ENCODE measurements around the gene VCPKMT. TPM values are rescaled to one million over a fixed set of nuclear protein-coding genes. Genes with fewer than 3 reads are reported as not detected.

The VCPKMT gene
- total and polyA plus RNA-seq, 9 of the 15 experiments (the other 6 are each of a cell fraction or from before 2014, with no cell fraction given), result 2.7 to 7.8 (median 6.3) TPM

DNA sequence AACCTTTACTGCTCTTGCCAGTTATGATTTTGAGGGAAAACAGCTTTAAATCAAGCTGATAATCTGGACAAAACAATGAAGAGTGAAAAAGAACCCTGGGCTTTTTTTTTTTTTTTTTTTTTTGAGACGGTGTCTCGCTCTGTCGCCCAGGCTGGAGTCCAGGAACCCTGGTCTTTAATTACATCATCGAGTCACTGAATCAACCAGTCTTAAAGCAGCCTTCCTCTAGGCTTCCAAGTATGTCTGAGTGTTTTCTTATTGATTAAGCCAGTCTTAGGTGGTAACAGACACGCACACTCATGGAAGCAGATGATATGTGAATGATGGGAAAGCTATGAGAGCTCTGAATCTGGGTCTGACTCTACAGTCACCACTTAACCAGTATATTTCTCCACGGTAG, 5.9 kb upstream of the VCPKMT start:
- FAIRE-seq (no peak), ATAC-seq (no peak), DNase-seq (ENCODE audit: extremely low read depth in 1 of 4, low spot score in 3 of 4) (no peak)
- ChIA-PET CTCF (ENCODE audit: low intra/inter-chr PET ratio) (no interaction called here), POLR2A (no interaction called here)
- Histone ChIP-seq H3K27me3 (ENCODE audit: control insufficient read depth in 2 of 2, insufficient read depth in 2 of 2, low read length in 2 of 2) (no peaks in the 10 kb centered on the region), H3K9me1 (ENCODE audit: control insufficient read depth, insufficient read depth, low read length) (no peaks in the 10 kb centered on the region), H3K4me3 (no peak overlapping the region), H4K20me1 (replicated peaks; ENCODE audit: control insufficient read depth, insufficient read depth, low read length) (no peaks in the 10 kb centered on the region), H3K9ac (ENCODE audit: insufficient read depth in 1 of 2, low read depth in 2 of 2, low read length in 2 of 2) (no peak overlapping the region), H3K9me3 (replicated peaks; ENCODE audit: control insufficient read depth, insufficient read depth, low read depth, low read length) (no peaks in the 10 kb centered on the region), H3K79me2 (ENCODE audit: control insufficient read depth, insufficient read depth, low read length) (no peaks in the 10 kb centered on the region), H2AFZ (ENCODE audit: low read depth, low read length) (no peak overlapping the region), H3K36me3 (ENCODE audit: control insufficient read depth, insufficient read depth, low read length) (peaks cover 9% of the 10 kb centered on the region; the same call in 1 of the 3 replicates), H3K4me1 (replicated peaks in 1 of 2; ENCODE audit: control insufficient read depth in 2 of 2, insufficient read depth in 2 of 2, low read length in 2 of 2) (no peaks in the 10 kb centered on the region), H3K4me2 (ENCODE audit: insufficient read depth, low read length) (no peak overlapping the region), H3K27ac (ENCODE audit: extremely low read depth, low read depth, low read length) (no peak overlapping the region)
- in situ Hi-C loops (cut with MboI) (loop anchor here (10.0 to 25.0 kb wide), 2 partner anchors 485 to 653 kb away; partner anchors contain the start of gene DNAAF2), intact Hi-C loops (cut with micrococcal nuclease) (no loop called here)
- TF ChIP-seq ZNF263 (CRISPR knock-in tag; IDR thresholded peaks at IDR 0.05; ENCODE audit: borderline replicate concordance) (no peak), SP2 (IDR thresholded peaks at IDR 0.05; ENCODE audit: extremely low read depth, low read depth, low read length, poor library complexity, severe bottlenecking) (no peak), ILK (tag; IDR thresholded peaks at IDR 0.05; ENCODE audit: borderline replicate concordance, low read depth) (no peak), ZNF589 (CRISPR knock-in tag; IDR thresholded peaks at IDR 0.05; ENCODE audit: low read depth) (no peak), MECOM (CRISPR knock-in tag; IDR thresholded peaks at IDR 0.05) (no peak), HNRNPLL (IDR thresholded peaks at IDR 0.05; ENCODE audit: low read depth, low read length, poor library complexity, severe bottlenecking) (no peak), ATF7 (IDR thresholded peaks at IDR 0.05) (no peak), MTA1 (IDR thresholded peaks at IDR 0.05; ENCODE audit: borderline replicate concordance) (no peak), SMARCA4 (IDR thresholded peaks at IDR 0.05) (no peak), MAFF (IDR thresholded peaks at IDR 0.05; ENCODE audit: low read length) (no peak), BRCA1 (IDR thresholded peaks at IDR 0.05) (no peak), BRCA1 (CRISPR knock-in tag; IDR thresholded peaks at IDR 0.05) (no peak), CSDE1 (IDR thresholded peaks at IDR 0.05) (no peak), TGIF2 (CRISPR knock-in tag; IDR thresholded peaks at IDR 0.05) (no peak), TCFL5 (CRISPR knock-in tag; conservative IDR thresholded peaks at IDR 0.05) (no peak), KAT2B (IDR thresholded peaks at IDR 0.05; ENCODE audit: low read depth, low read length) (no peak), JUND (IDR thresholded peaks at IDR 0.05; ENCODE audit: borderline replicate concordance, low read depth, low read length) (no peak), JUND (tag; IDR thresholded peaks at IDR 0.05; ENCODE audit: borderline replicate concordance, low read depth, low read length) (no peak)
- TF ChIP-seq, protein P1, sequence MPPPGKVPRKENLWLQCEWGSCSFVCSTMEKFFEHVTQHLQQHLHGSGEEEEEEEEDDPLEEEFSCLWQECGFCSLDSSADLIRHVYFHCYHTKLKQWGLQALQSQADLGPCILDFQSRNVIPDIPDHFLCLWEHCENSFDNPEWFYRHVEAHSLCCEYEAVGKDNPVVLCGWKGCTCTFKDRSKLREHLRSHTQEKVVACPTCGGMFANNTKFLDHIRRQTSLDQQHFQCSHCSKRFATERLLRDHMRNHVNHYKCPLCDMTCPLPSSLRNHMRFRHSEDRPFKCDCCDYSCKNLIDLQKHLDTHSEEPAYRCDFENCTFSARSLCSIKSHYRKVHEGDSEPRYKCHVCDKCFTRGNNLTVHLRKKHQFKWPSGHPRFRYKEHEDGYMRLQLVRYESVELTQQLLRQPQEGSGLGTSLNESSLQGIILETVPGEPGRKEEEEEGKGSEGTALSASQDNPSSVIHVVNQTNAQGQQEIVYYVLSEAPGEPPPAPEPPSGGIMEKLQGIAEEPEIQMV (tag; conservative IDR thresholded peaks at IDR 0.05; ENCODE audit: low read depth), result no peak
- WGBS (ENCODE audit: insufficient coverage, low coverage, missing lambda C conversion rate), result 82% methylated on average over 2 of the region's 6 CpGs
- BruUV-seq (replicated peaks), result no TSS peak

Data from K562 (cell line).